GM21528 (cell line): ENCODE measurements around the gene DGCR6L.
"Not testable (repeated sequence)": the region's sequence is repeated elsewhere in the genome, so short reads cannot be mapped to it uniquely, and the experiment has no call there.

Experiments used
- ATAC-seq: cut with Tn5 transposase; IDR thresholded peaks from one replicate; pipeline ENCODE4 v1.9.1; 2021; ENCODE audit warnings: mild to moderate bottlenecking, moderate library complexity; ENCODE audit not compliant: unreplicated experiment, low FRiP score

Gene DGCR6L

GRCh38 chr22:20295262-20296064, 24.4 kb downstream of the DGCR6L start:
- no peak for ATAC-seq

- ATAC-seq: no peak
These were observed 27.1 kb downstream of the DGCR6L start for GRCh38 chr22:20292673-20293232.

GRCh38 chr22:20292108-20292507, 27.8 kb downstream of the DGCR6L start:
- no peak for ATAC-seq

- no peak for ATAC-seq
These were observed 28.2 kb downstream of the DGCR6L start for GRCh38 chr22:20291604-20292063.

GRCh38 chr22:20291249-20291586, 28.6 kb downstream of the DGCR6L start:
- no peak for ATAC-seq

GRCh38 chr22:20290578-20291248, 29.1 kb downstream of the DGCR6L start:
- ATAC-seq: no peak

- ATAC-seq: no peak
These were observed 29.8 kb downstream of the DGCR6L start for GRCh38 chr22:20290045-20290392.

- ATAC-seq: not testable (repeated sequence)
These were observed 30.4 kb downstream of the DGCR6L start for GRCh38 chr22:20289182-20290044.

- ATAC-seq: not testable (repeated sequence)
These were observed 33.0 kb downstream of the DGCR6L start for GRCh38 chr22:20286784-20287423.

- ATAC-seq: not testable (repeated sequence)
These were observed 33.6 kb downstream of the DGCR6L start for GRCh38 chr22:20286312-20286660.

- ATAC-seq: not testable (repeated sequence)
These were observed 34.2 kb downstream of the DGCR6L start for GRCh38 chr22:20285473-20286311.

- ATAC-seq: no peak
These were observed 35.3 kb downstream of the DGCR6L start for GRCh38 chr22:20284471-20285086.

GRCh38 chr22:20283674-20284066, 36.2 kb downstream of the DGCR6L start:
- no peak for ATAC-seq

- no peak for ATAC-seq
These were observed 36.8 kb downstream of the DGCR6L start for GRCh38 chr22:20282901-20283673.

- no peak for ATAC-seq
These were observed 38.0 kb downstream of the DGCR6L start for GRCh38 chr22:20281891-20282290.

- ATAC-seq: not testable (repeated sequence)
These were observed 38.4 kb downstream of the DGCR6L start for GRCh38 chr22:20281473-20281872.

GRCh38 chr22:20280866-20281265, 39.0 kb downstream of the DGCR6L start:
- ATAC-seq: no peak

- not testable (repeated sequence) for ATAC-seq
These were observed 39.7 kb downstream of the DGCR6L start for GRCh38 chr22:20280163-20280562.
